Suprapubic skin (tissue), 4 donors: ENCODE data around the gene ZNRF3. TPM values are rescaled to one million over a fixed set of nuclear protein-coding genes. Genes with fewer than 3 reads are reported as not detected.

Source experiments
- DNase-seq, 2 donors: peaks; one replicate each; pipeline ENCODE4 v3.0.0-alpha.2; 2019; ENCODE audit warnings: low spot score in 2 of 2
- H3K27ac ChIP-seq: fragments of 200-600 bp; sonication (generic); one replicate; pipeline ENCODE4 v1.5.1; 2019
- H3K27me3 ChIP-seq: fragments of 200-600 bp; sonication (generic); one replicate; pipeline ENCODE4 v1.5.1; 2019
- H3K36me3 ChIP-seq: fragments of 200-600 bp; sonication (generic); one replicate; pipeline ENCODE4 v1.5.1; 2019
- H3K4me1 ChIP-seq: fragments of 200-600 bp; sonication (generic); one replicate; pipeline ENCODE4 v1.5.1; 2019
- H3K4me3 ChIP-seq: fragments of 200-600 bp; sonication (generic); one replicate; pipeline ENCODE4 v1.5.1; 2019; ENCODE audit warnings: mild to moderate bottlenecking
- H3K9me3 ChIP-seq: fragments of 200-600 bp; sonication (generic); one replicate; pipeline ENCODE4 v1.5.1; 2019
- CTCF ChIP-seq, 2 donors: fragments of 200-600 bp in 1 of 2; fragments of 450-650 bp in 1 of 2; sonication (generic) in 1 of 2; IDR thresholded peaks; one replicate each; pipeline ENCODE4 v1.5.1; 2016 to 2019; ENCODE audit warnings: antibody characterized with exemption in 2 of 2, mild to moderate bottlenecking in 1 of 2, moderate library complexity in 1 of 2
- EP300 ChIP-seq: sonication (generic); formaldehyde crosslinking; IDR thresholded peaks from one replicate; pipeline ENCODE4 v1.6.1; 2017; ENCODE audit warnings: antibody characterized with exemption
- POLR2A ChIP-seq, 2 donors: fragments of 450-650 bp; IDR thresholded peaks; one replicate each; pipeline ENCODE4 v1.6.1; 2017; ENCODE audit warnings: antibody characterized with exemption in 2 of 2, mild to moderate bottlenecking in 2 of 2, moderate library complexity in 2 of 2
- POLR2AphosphoS5 ChIP-seq, 3 donors: sonication (generic); formaldehyde crosslinking; IDR thresholded peaks; one replicate each; pipeline ENCODE4 v1.6.1; 2017; ENCODE audit warnings: antibody characterized with exemption in 3 of 3
- WGBS: methylation state at CpG from one replicate; pipeline ENCODE4 v1.1.5; 2018; 5-methylcytosine and 5-hydroxymethylcytosine counted together
- total RNA-seq, 4 donors: library from RNA; depleted of rRNA; stranded (reverse); fragments of >200 nt; gene quantifications; one replicate each; pipeline ENCODE4 v1.1.0, GENCODE V29; 2016

ZNRF3 gene
- total RNA-seq, 4 donors from 2014 or later = 13.3 to 20.7 (median 18.4) TPM

DNA sequence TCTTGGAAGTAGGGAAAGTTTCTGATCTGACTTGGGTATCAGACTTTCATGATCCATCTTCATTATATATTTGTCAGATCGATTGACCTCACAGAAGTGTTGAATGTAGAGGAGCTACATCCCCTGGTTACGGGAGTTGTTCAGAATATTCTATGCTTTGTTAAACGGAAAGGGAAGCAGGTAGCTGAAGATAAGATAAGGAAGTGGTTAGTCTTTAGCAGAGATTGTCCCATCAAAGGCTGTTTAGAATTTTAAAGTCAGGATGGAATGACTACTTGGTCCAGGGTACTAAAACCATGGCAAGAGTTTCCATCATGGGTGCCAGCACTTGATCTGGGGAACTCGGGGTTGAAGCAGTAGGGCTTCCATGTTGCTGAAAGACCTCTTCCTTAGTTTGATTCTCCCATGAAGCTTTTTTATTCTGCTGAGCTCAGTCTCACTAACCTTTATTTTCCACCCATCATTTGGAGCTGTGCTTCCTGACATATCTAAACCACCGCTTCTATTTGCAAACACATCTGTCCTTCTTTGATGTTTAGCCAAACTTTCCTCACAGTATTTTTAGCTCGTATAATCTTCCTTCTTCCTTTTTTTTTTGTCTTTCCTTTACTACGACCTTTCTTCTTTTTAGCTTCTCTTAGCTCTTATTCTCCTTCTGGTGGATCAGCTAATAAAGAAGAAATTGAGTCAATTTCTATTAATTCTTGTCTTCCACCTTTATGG is 182.3 kb downstream of the ZNRF3 start:
- H3K36me3 ChIP-seq = no peaks in the 10 kb centered on the region
- H3K4me1 ChIP-seq = peaks cover 7% of the 10 kb centered on the region
- no peak for TF ChIP-seq EP300
- no peak for TF ChIP-seq POLR2A (IDR thresholded peaks at IDR 0.05)
- TF ChIP-seq POLR2AphosphoS5 (IDR thresholded peaks at IDR 0.05) = no peak
- TF ChIP-seq CTCF (IDR thresholded peaks at IDR 0.05) = no peak
- no peaks in the 10 kb centered on the region for H3K27me3 ChIP-seq
- DNase-seq = peak in 1 of 2 donors; percentile 5
- H3K9me3 ChIP-seq = no peaks in the 10 kb centered on the region
- no peak overlapping the region for H3K4me3 ChIP-seq
- H3K27ac ChIP-seq = no peak overlapping the region
- 36% methylated on average over 7 of the region's 7 CpGs for WGBS

DNA sequence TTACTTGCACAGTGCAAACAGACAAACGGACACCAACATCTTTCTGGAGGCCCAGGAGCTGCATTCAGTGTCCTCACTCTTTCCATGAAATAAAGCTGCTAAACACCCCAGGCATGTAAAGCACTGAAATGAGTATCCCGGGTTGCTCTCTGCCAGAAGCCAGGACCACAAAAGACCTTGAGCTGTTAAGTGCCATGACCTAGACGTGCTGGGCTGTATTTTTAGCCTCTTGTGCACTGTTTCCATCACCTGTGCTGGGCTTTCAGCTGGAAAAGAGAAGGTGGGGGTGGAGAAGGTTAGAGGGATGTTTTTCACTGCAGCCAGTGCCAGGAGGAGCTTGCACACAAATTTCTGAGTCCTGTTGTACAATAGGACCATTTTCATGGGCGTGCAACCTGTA is 186.1 kb downstream of the ZNRF3 start:
- Histone ChIP-seq H3K4me1 (peaks cover 37% of the 10 kb centered on the region), H3K36me3 (no peaks in the 10 kb centered on the region), H3K9me3 (no peaks in the 10 kb centered on the region), H3K27me3 (no peaks in the 10 kb centered on the region), H3K4me3 (no peak overlapping the region), H3K27ac (no peak overlapping the region)
- TF ChIP-seq EP300 (no peak), POLR2AphosphoS5 (IDR thresholded peaks at IDR 0.05) (no peak), POLR2A (IDR thresholded peaks at IDR 0.05) (no peak), CTCF (IDR thresholded peaks at IDR 0.05) (no peak)
- DNase-seq = peak in 1 of 2 donors; percentile 19
- 79% methylated on average over 4 of the region's 4 CpGs for WGBS

GRCh38 chr22:29070490-29070889 is 187.1 kb downstream of the ZNRF3 start:
- Histone ChIP-seq H3K4me1 (peaks cover 48% of the 10 kb centered on the region), H3K27me3 (no peaks in the 10 kb centered on the region), H3K4me3 (no peak overlapping the region), H3K36me3 (no peaks in the 10 kb centered on the region), H3K27ac (peak overlapping the region; percentile 86), H3K9me3 (no peaks in the 10 kb centered on the region)
- no peak for TF ChIP-seq CTCF (IDR thresholded peaks at IDR 0.05)
- no peak for TF ChIP-seq EP300
- no peak for TF ChIP-seq POLR2AphosphoS5 (IDR thresholded peaks at IDR 0.05)
- no peak for TF ChIP-seq POLR2A (IDR thresholded peaks at IDR 0.05)
- WGBS = 95% methylated on average over 4 of the region's 4 CpGs
- peak in 1 of 2 donors; percentile 44 for DNase-seq

DNA sequence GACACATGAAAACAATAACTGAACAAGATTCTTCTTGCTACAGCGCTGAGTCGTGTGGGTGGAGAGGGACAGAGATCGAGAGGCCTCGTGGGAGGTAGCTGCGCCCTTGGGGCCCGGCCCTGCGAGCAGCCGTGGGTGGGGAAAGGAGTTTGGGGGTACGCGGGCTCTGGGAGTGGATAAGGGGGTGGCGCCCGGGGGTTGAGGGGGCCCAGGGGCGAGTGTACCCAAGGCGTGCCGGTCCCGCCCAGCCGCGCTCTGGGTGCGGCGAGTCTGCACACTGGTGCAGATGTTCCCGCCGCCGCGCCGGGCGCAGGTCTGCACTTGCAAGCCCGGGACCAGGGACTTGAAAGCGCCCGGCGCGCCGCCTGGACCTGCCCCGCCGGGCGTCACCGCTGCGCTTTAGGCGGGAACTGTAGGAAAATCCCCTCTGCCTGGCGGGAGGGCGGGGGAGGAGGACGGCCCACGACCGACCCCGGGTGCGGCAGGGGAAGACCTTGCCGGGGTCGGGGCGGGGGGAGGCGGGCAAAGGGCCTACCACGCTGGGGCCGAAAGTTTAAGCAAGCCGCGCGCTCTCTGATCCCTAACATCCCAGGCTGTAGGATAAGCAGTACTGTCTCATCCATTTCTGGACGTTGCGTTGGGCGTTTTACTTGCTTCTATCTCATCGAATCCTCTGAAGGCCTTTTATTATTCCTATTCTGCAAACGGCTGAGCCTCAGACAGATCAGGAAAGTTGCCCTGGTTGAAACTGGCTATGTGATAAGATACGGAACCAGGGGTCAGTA is 188.1 kb downstream of the ZNRF3 start:
- Histone ChIP-seq H3K9me3 (no peaks in the 10 kb centered on the region), H3K36me3 (no peaks in the 10 kb centered on the region), H3K27me3 (no peaks in the 10 kb centered on the region), H3K4me1 (peaks cover 52% of the 10 kb centered on the region), H3K4me3 (peak overlapping the region; percentile 93), H3K27ac (peak overlapping the region; percentile 86)
- TF ChIP-seq CTCF (IDR thresholded peaks at IDR 0.05) (no peak), POLR2A (IDR thresholded peaks at IDR 0.05) (no peak), POLR2AphosphoS5 (IDR thresholded peaks at IDR 0.05) (no peak), EP300 (no peak)
- peak; percentile 80 to 86 for DNase-seq
- WGBS = 2% methylated on average over 53 of the region's 60 CpGs
